Right lobe of liver (tissue), 6 donors: ENCODE data around the gene ASCL3. TPM values are rescaled to one million over a fixed set of nuclear protein-coding genes. Genes with fewer than 3 reads are reported as not detected.

Experiments used
- ATAC-seq, 4 donors: fragments of 200-7000 bp; cut with Tn5 transposase; one replicate each; pipeline ENCODE4 v1.9.1; 2020; ENCODE audit warnings: mild to moderate bottlenecking in 4 of 4, moderate library complexity in 4 of 4
- DNase-seq, 3 donors: peaks; one replicate each; pipeline ENCODE4 v3.0.0-alpha.2; 2020
- H3K27ac ChIP-seq, 3 donors: fragments of 200-600 bp; one replicate each; pipeline ENCODE4 v1.8.0; 2022
- H3K27me3 ChIP-seq, 2 donors: fragments of 200-600 bp; one replicate each; pipeline ENCODE4 v1.8.0; 2022
- H3K36me3 ChIP-seq, 4 donors: fragments of 200-600 bp; sonication (generic) in 1 of 4; one replicate each; pipeline versions ENCODE4 v1.5.1 to v1.8.0; 2017 to 2022; ENCODE audit warnings: control low read depth in 1 of 4
- H3K4me1 ChIP-seq, 4 donors: fragments of 200-600 bp; sonication (generic) in 1 of 4; one replicate each; pipeline versions ENCODE4 v1.5.1 to v1.8.0; 2017 to 2022; ENCODE audit warnings: control low read depth in 1 of 4
- H3K4me3 ChIP-seq, 3 donors: fragments of 200-600 bp; one replicate each; pipeline ENCODE4 v1.8.0; 2022
- H3K9me3 ChIP-seq, 4 donors: fragments of 200-600 bp; sonication (generic) in 1 of 4; one replicate each; pipeline versions ENCODE4 v1.5.1 to v1.8.0; 2017 to 2022; ENCODE audit warnings: control low read depth in 1 of 4
- CTCF ChIP-seq, 4 donors: fragments of 200-600 bp in 3 of 4; fragments of 450-650 bp in 1 of 4; IDR thresholded peaks; one replicate each; pipeline versions ENCODE4 v1.5.1 to v1.8.0; 2016 to 2022; ENCODE audit warnings: antibody characterized with exemption in 4 of 4, mild to moderate bottlenecking in 2 of 4
- POLR2A ChIP-seq: fragments of 450-650 bp; IDR thresholded peaks from one replicate; pipeline ENCODE4 v1.6.1; 2017; ENCODE audit warnings: antibody characterized with exemption, mild to moderate bottlenecking
- WGBS: methylation state at CpG from one replicate; pipeline ENCODE4 v1.1.6; 2018; ENCODE audit warnings: low coverage, low lambda C conversion rate; ENCODE audit not compliant: insufficient coverage; ENCODE audit errors: missing lambda C conversion rate; 5-methylcytosine and 5-hydroxymethylcytosine counted together
- intact Hi-C, 2 donors: fragments of 100-400 bp; cut with DNase I; formaldehyde crosslinking; loops; one replicate each; pipeline versions ENCODE4 v1.11.2 to v1.14.1; 2022
- total RNA-seq, 6 experiments: library from RNA; depleted of rRNA in 2 of 6; stranded (reverse); fragments of >200 nt in 2 of 6; fragmentation: NEBNext Ultra II Directional in 3 of 6; extraction: Animal tissue kit (Norgen Biotek cat#: 25700) in 3 of 6; gene quantifications; one replicate each; pipeline versions ENCODE4 v1.1.0 to v1.2.4, GENCODE V29; 2016 to 2023
- donor health status: DM: no; HTN: yes; CAD: no.
- donor health status: DM: no; HTN: no; CAD: no.
- donor health status: DM: no; HTN: no; CAD: no.
- donor health status: DM: no; HTN: yes; CAD: no.
- donor health status: DM: no; HTN: yes; CAD: no.

ASCL3 gene
- total RNA-seq, 6 experiments from 2014 or later = not detected

GRCh38 chr11:8932564-8933180 lies 10.1 kb downstream of the ASCL3 start, which contains the start of gene C11orf16:
Gene C11orf16, minus strand, starts transcription at chr11:8932947. Its CDS starts 639 bp downstream, at chr11:8932308.
- 82% methylated on average over 7 of the region's 12 CpGs for WGBS
- intact Hi-C loops = no loop called here
- no peaks in the 10 kb centered on the region for H3K4me1 ChIP-seq
- H3K27ac ChIP-seq = no peak within 1 kb of the TSS
- H3K36me3 ChIP-seq = no peaks in the 10 kb centered on the region
- peak in 1 of 4 donors; percentile 17 for ATAC-seq
- no peaks in the 10 kb centered on the region for H3K27me3 ChIP-seq
- H3K4me3 ChIP-seq = no peak within 1 kb of the TSS
- no peak for TF ChIP-seq CTCF (IDR thresholded peaks at IDR 0.05)
- TF ChIP-seq POLR2A = no peak
- DNase-seq = no peak
- H3K9me3 ChIP-seq = no peaks in the 10 kb centered on the region

DNA sequence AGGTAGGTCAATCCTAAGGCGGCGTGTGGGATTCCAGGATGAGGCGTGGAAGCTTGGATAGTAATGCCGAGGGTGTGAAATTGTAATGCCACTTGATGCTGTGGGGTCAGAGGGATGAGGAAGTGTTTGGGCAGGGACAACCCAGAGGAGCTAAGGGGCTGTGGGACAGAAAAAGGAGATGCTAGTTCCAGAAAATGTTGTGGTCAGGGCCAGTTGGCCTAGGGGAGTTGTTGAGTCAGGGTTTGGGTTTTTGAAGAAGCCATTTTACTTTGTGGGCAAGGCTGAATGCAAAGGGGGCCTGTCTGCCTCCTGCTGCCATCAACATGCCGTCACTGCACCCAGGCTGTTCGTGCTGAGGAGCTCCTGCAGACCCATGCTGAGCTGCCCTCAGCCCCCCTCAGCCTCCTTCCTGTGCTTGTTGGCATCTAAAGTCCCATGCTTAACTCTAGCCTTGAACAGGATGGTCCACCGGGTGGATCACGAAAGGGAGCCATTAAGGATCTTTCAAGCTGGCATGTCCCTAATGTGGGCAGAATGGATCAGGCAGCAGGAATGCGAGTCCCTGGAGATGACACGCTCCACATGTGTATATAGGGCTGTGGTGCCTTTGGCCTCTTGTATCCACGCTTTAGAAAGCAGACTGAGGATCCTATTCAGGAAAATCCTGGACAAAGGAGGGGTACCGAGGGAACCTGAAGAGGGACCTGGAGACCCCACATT lies 12.2 kb downstream of the ASCL3 start:
- TF ChIP-seq POLR2A (no peak), CTCF (IDR thresholded peaks at IDR 0.05) (no peak)
- DNase-seq (no peak), ATAC-seq (no peak)
- no peaks in the 10 kb centered on the region for H3K27me3 ChIP-seq
- no peak overlapping the region for H3K27ac ChIP-seq
- intact Hi-C loops = no loop called here
- 94% methylated on average over 6 of the region's 12 CpGs for WGBS
- no peaks in the 10 kb centered on the region for H3K4me1 ChIP-seq
- H3K9me3 ChIP-seq = no peaks in the 10 kb centered on the region
- no peaks in the 10 kb centered on the region for H3K36me3 ChIP-seq
- H3K4me3 ChIP-seq = no peak overlapping the region

GRCh38 chr11:8928981-8929615 lies 13.7 kb downstream of the ASCL3 start:
- Histone ChIP-seq H3K36me3 (no peaks in the 10 kb centered on the region), H3K4me1 (no peaks in the 10 kb centered on the region), H3K9me3 (no peaks in the 10 kb centered on the region), H3K27ac (no peak overlapping the region), H3K27me3 (no peaks in the 10 kb centered on the region), H3K4me3 (no peak overlapping the region)
- TF ChIP-seq POLR2A = no peak
- no peak for TF ChIP-seq CTCF (IDR thresholded peaks at IDR 0.05)
- DNase-seq = no peak
- 91% methylated on average over 7 of the region's 9 CpGs for WGBS
- intact Hi-C loops = no loop called here
- no peak for ATAC-seq

DNA sequence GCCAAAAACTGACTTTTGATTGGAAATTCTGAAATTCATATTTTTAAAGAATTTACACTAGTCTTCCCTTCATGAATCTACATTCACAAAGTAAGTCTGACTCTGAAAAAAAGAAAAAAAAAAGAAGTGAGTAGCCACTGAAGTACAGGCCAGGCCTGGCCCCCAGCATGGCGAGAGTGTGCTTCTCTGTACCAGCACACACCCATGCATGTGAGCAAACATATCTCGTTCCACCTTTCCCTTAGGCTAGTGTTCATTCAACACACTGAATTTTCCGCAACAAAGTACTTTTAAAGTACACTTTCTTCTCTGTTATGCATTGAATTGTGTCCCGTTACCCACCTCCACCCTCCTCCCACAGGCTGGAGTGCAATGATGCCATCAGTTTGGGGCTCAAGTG lies 14.6 kb downstream of the ASCL3 start:
- no peaks in the 10 kb centered on the region for H3K36me3 ChIP-seq
- ATAC-seq (no peak), DNase-seq (no peak)
- H3K9me3 ChIP-seq = no peaks in the 10 kb centered on the region
- H3K27me3 ChIP-seq = no peaks in the 10 kb centered on the region
- TF ChIP-seq POLR2A (no peak), CTCF (IDR thresholded peaks at IDR 0.05) (no peak)
- intact Hi-C loops = no loop called here
- H3K4me3 ChIP-seq = no peak overlapping the region
- H3K4me1 ChIP-seq = no peaks in the 10 kb centered on the region
- no peak overlapping the region for H3K27ac ChIP-seq
- WGBS = 100% methylated on average over 3 of the region's 4 CpGs
